H9 (cell line): ENCODE data around the gene OAF. TPM values are rescaled to one million over a fixed set of nuclear protein-coding genes. Genes with fewer than 3 reads are reported as not detected.

Experiments
- DNase-seq: peaks from one replicate; pipeline ENCODE4 v3.0.0-alpha.2; 2017
- H2AFZ ChIP-seq: one replicate; pipeline ENCODE4 v1.6.1; 2013; ENCODE audit warnings: mild to moderate bottlenecking, low read length, control low read depth, moderate library complexity
- H2AK5ac ChIP-seq: 2 replicates; pipeline ENCODE4 v1.6.1; 2013; ENCODE audit warnings: low read length, control low read depth, mixed read lengths; ENCODE audit not compliant: insufficient read length
- H2BK120ac ChIP-seq: one replicate; pipeline ENCODE4 v1.6.1; 2013; ENCODE audit warnings: low read depth, mild to moderate bottlenecking, low read length, control low read depth, inconsistent platforms; ENCODE audit not compliant: poor library complexity, severe bottlenecking
- H2BK12ac ChIP-seq: 2 replicates; pipeline ENCODE4 v1.6.1; 2013; ENCODE audit warnings: low read length, control low read depth, mixed read lengths, low read depth; ENCODE audit not compliant: insufficient read length
- H2BK15ac ChIP-seq: 2 replicates; pipeline ENCODE4 v1.6.1; 2013; ENCODE audit warnings: low read depth, low read length, control low read depth
- H2BK20ac ChIP-seq: one replicate; pipeline ENCODE4 v1.6.1; 2013; ENCODE audit warnings: low read depth, mild to moderate bottlenecking, low read length, control low read depth, inconsistent platforms; ENCODE audit not compliant: poor library complexity, severe bottlenecking
- H2BK5ac ChIP-seq: 2 replicates; pipeline ENCODE4 v1.6.1; 2013; ENCODE audit warnings: low read length, control low read depth, mixed read lengths; ENCODE audit not compliant: insufficient read length
- H3K14ac ChIP-seq: 2 replicates; pipeline ENCODE4 v1.6.1; 2013; ENCODE audit warnings: low read length, control low read depth; ENCODE audit not compliant: insufficient read depth
- H3K18ac ChIP-seq: 2 replicates; pipeline ENCODE4 v1.6.1; 2013; ENCODE audit warnings: low read depth, mild to moderate bottlenecking, mixed read lengths, low read length, control low read depth; ENCODE audit not compliant: insufficient read length
- H3K23ac ChIP-seq: 2 replicates; pipeline ENCODE4 v1.6.1; 2013; ENCODE audit warnings: low read length, control low read depth, mixed read lengths, low read depth; ENCODE audit not compliant: insufficient read length
- H3K23me2 ChIP-seq: 2 replicates; pipeline ENCODE4 v1.6.1; 2013; ENCODE audit warnings: low read depth, mild to moderate bottlenecking, mixed read lengths, low read length, control low read depth; ENCODE audit not compliant: insufficient read length, poor library complexity, severe bottlenecking
- H3K27ac ChIP-seq: 2 replicates; pipeline ENCODE4 v1.5.1; 2013; ENCODE audit warnings: low read length, control low read depth, mixed read lengths, low read depth; ENCODE audit not compliant: insufficient read length
- H3K27me3 ChIP-seq: 2 replicates; pipeline ENCODE4 v1.6.1; 2013; ENCODE audit warnings: low read length, control low read depth, inconsistent platforms; ENCODE audit not compliant: insufficient read depth
- H3K4ac ChIP-seq: 2 replicates; pipeline ENCODE4 v1.6.1; 2013; ENCODE audit warnings: low read depth, mild to moderate bottlenecking, control low read depth, inconsistent platforms, low read length, moderate library complexity
- H3K4me1 ChIP-seq: 2 replicates; pipeline ENCODE4 v1.6.1; 2013; ENCODE audit warnings: low read length, control low read depth, inconsistent platforms; ENCODE audit not compliant: insufficient read depth
- H3K4me2 ChIP-seq: 2 replicates; pipeline ENCODE4 v1.6.1; 2013; ENCODE audit warnings: low read length, control low read depth, mixed read lengths; ENCODE audit not compliant: insufficient read length, insufficient read depth
- H3K56ac ChIP-seq: 2 replicates; pipeline ENCODE4 v1.6.1; 2013; ENCODE audit warnings: low read depth, mild to moderate bottlenecking, mixed read lengths, low read length, control low read depth; ENCODE audit not compliant: insufficient read length
- H3K79me1 ChIP-seq: 2 replicates; pipeline ENCODE4 v1.6.1; 2013; ENCODE audit warnings: low read depth, mild to moderate bottlenecking, moderate library complexity, low read length, control low read depth, inconsistent platforms; ENCODE audit not compliant: insufficient read depth, poor library complexity, severe bottlenecking
- H3K79me2 ChIP-seq: 2 replicates; pipeline ENCODE4 v1.6.1; 2013; ENCODE audit warnings: low read length, control low read depth, inconsistent platforms; ENCODE audit not compliant: insufficient read depth
- H3K9ac ChIP-seq: 2 replicates; pipeline ENCODE4 v1.6.1; 2013; ENCODE audit warnings: low read length, control low read depth, mixed read lengths; ENCODE audit not compliant: insufficient read length; ENCODE audit errors: extremely low read depth
- H3K9me3 ChIP-seq: one replicate; pipeline ENCODE4 v1.6.1; 2013; ENCODE audit warnings: low read depth, low read length, inconsistent platforms; ENCODE audit not compliant: control insufficient read depth
- H3T11ph ChIP-seq: one replicate; pipeline ENCODE4 v1.6.1; 2013; ENCODE audit warnings: mild to moderate bottlenecking, low read length, control low read depth, inconsistent platforms
- H4K20me1 ChIP-seq: one replicate; pipeline ENCODE4 v1.6.1; 2013; ENCODE audit not compliant: control insufficient read depth, insufficient read length, insufficient read depth
- H4K5ac ChIP-seq: 2 replicates; pipeline ENCODE4 v1.6.1; 2013; ENCODE audit warnings: low read depth, mild to moderate bottlenecking, mixed read lengths, low read length, control low read depth; ENCODE audit not compliant: insufficient read length
- H4K8ac ChIP-seq: replicated peaks from 2 replicates; pipeline ENCODE4 v1.6.1; 2013; ENCODE audit warnings: low read length, control low read depth, mixed read lengths, low read depth; ENCODE audit not compliant: insufficient read length
- H4K91ac ChIP-seq: 2 replicates; pipeline ENCODE4 v1.6.1; 2013; ENCODE audit warnings: low read depth, mild to moderate bottlenecking, moderate library complexity, mixed read lengths, low read length, control low read depth; ENCODE audit not compliant: insufficient read length
- H3K27ac Mint-ChIP-seq, 3 experiments: 2 replicates in 2 of 3; 3 replicates in 1 of 3; pipeline ENCODE4 v1.8.0; 2020 to 2021; ENCODE audit warnings: mixed read lengths in 3 of 3, mild to moderate bottlenecking in 1 of 3, moderate library complexity in 1 of 3
- H3K27me3 Mint-ChIP-seq: 2 replicates; pipeline ENCODE4 v1.8.0; 2021; ENCODE audit warnings: low read depth, mild to moderate bottlenecking, moderate library complexity, mixed read lengths
- H3K36me3 Mint-ChIP-seq, 3 experiments: 2 replicates in 2 of 3; 3 replicates in 1 of 3; pipeline ENCODE4 v1.8.0; 2020 to 2021; ENCODE audit warnings: low read depth in 3 of 3, mixed read lengths in 3 of 3; ENCODE audit not compliant: insufficient read depth in 1 of 3
- H3K4me1 Mint-ChIP-seq, 2 experiments: 2 replicates each; pipeline ENCODE4 v1.8.0; 2020; ENCODE audit warnings: mixed read lengths in 2 of 2
- H3K4me3 Mint-ChIP-seq, 2 experiments: 2 replicates in 1 of 2; 3 replicates in 1 of 2; pipeline ENCODE4 v1.8.0; 2020 to 2021; ENCODE audit warnings: mild to moderate bottlenecking in 2 of 2, mixed read lengths in 2 of 2, moderate library complexity in 1 of 2
- H3K9me3 Mint-ChIP-seq, 2 experiments: 2 replicates in 1 of 2; 3 replicates in 1 of 2; pipeline ENCODE4 v1.8.0; 2020; ENCODE audit warnings: mild to moderate bottlenecking in 2 of 2, mixed read lengths in 2 of 2, moderate library complexity in 1 of 2
- CTCF ChIP-seq: fragments of 200-600 bp; sonication (generic); conservative IDR thresholded peaks from 3 replicates; pipeline ENCODE4 v1.8.0; 2021; ENCODE audit warnings: antibody characterized with exemption, mild to moderate bottlenecking
- WGBS: extraction: QIAGEN DNeasy Blood & Tissue Kit; methylation state at CpG from one replicate; pipeline ENCODE4 v1.1.7; 2013; ENCODE audit warnings: missing lambda C conversion rate, low lambda C conversion rate, mixed read lengths; ENCODE audit not compliant: insufficient read length; ENCODE audit errors: extremely low coverage; 5-methylcytosine and 5-hydroxymethylcytosine counted together
- total RNA-seq: library from RNA; stranded (reverse); gene quantifications from 2 replicates; pipeline ENCODE4 v1.2.1, GENCODE V29; 2021

The OAF gene
- total RNA-seq, 1 experiment from 2014 or later = 1.1 TPM

GRCh38 chr11:120198403-120198786 lies 12.4 kb upstream of the OAF start:
- peaks cover 39 to 55% of the 10 kb centered on the region in 2 experiments for H3K4me1 Mint-ChIP-seq
- Histone ChIP-seq H2AFZ (no peak overlapping the region), H3K18ac (no peak overlapping the region), H2BK12ac (no peak overlapping the region), H3K14ac (no peak overlapping the region), H3K4me2 (no peak overlapping the region), H3K9ac (no peak overlapping the region), H3K23ac (no peak overlapping the region), H4K8ac (no peak overlapping the region), H3T11ph (no peak overlapping the region), H3K23me2 (no peaks in the 10 kb centered on the region), H4K5ac (no peak overlapping the region), H3K27me3 (peaks cover 24% of the 10 kb centered on the region; the same call in 1 of the 2 replicates), H4K91ac (no peak overlapping the region), H2BK120ac (no peak overlapping the region), H3K9me3 (no peaks in the 10 kb centered on the region), H2AK5ac (no peak overlapping the region), H3K27ac (no peak overlapping the region), H3K56ac (no peak overlapping the region), H3K4me1 (no peaks in the 10 kb centered on the region), H3K79me1 (no peaks in the 10 kb centered on the region), H3K79me2 (no peaks in the 10 kb centered on the region), H3K4ac (no peak overlapping the region), H2BK15ac (no peak overlapping the region), H4K20me1 (no peaks in the 10 kb centered on the region), H2BK5ac (no peak overlapping the region), H2BK20ac (no peak overlapping the region)
- no peak overlapping the region for H3K4me3 Mint-ChIP-seq
- no peak for DNase-seq
- H3K27me3 Mint-ChIP-seq = peaks cover 97% of the 10 kb centered on the region
- H3K27ac Mint-ChIP-seq = no peak overlapping the region
- no peak for TF ChIP-seq CTCF
- H3K9me3 Mint-ChIP-seq = peaks cover 0 to 3% of the 10 kb centered on the region in 2 experiments; a peak in 1 of 5 replicates
- no peaks in the 10 kb centered on the region for H3K36me3 Mint-ChIP-seq
- no CpG with 5 or more reads among the region's 5 CpGs for WGBS
